Loucy (cell line): ENCODE results near the gene SYN1.

Experiments
- CTCF ChIP-seq: fragments of 200-600 bp; sonication (generic); conservative IDR thresholded peaks from 2 replicates; pipeline ENCODE4 v1.5.1; 2014; ENCODE audit warnings: mild to moderate bottlenecking, antibody characterized with exemption, low read length
- EZH2phosphoT487 ChIP-seq: fragments of 200-600 bp; IDR thresholded peaks from 2 replicates; pipeline ENCODE4 v1.6.1; 2018; ENCODE audit warnings: antibody characterized with exemption, mild to moderate bottlenecking, moderate library complexity, borderline replicate concordance

DNA sequence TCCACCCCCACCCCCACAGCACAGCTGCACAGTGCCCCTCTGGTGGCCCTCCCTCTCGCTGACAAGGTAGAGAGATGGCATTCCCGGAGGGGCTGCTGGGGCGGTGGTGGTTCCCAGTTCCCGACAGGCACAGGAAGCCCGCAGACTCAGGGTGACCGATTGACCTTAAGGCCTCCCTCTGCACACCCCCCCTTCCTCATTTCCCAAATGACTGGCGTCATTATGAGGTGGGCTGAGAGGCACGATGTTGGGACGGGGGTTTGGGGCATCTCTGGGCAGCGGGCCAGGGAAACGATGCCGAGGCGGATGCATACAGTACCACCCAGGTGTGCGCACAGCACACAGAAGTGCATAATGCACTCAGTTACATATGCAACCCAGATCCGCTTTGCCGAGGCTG is 41.0 kb downstream of the SYN1 start:
- TF ChIP-seq CTCF (no peak), EZH2phosphoT487 (no peak)
